ENCODE measurements around the gene NFATC2IP. TPM values are rescaled to one million over a fixed set of nuclear protein-coding genes. Genes with fewer than 3 reads are reported as not detected.
A peak's percentile ranks its signal among the peaks of the same experiment; 100 is the strongest.

Gene NFATC2IP
- total and polyA plus RNA-seq, 2 of the 13 experiments (the other 11 are each of a cell fraction or from before 2014, with no cell fraction given): 32.1 to 48.5 TPM

DNA sequence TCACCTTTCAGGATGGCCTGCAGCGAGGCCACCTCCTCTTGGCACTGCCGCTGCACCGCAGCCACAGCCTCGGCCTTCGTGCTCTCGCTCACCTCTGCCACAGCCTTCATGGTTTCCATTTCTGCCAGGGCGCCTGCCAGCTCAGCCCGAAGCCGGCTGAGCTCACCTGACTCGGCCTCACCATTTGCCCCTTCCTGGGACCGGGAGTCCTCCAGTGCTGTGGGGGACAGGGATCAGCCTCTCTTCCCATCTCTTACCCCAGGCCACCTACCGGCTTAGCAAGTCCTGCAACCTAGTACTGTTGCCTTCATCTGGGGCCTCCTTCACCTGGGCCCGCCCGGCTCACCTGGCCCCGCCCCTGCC is 26.4 kb upstream of the NFATC2IP start (continued):
- TF ChIP-seq, protein P1, sequence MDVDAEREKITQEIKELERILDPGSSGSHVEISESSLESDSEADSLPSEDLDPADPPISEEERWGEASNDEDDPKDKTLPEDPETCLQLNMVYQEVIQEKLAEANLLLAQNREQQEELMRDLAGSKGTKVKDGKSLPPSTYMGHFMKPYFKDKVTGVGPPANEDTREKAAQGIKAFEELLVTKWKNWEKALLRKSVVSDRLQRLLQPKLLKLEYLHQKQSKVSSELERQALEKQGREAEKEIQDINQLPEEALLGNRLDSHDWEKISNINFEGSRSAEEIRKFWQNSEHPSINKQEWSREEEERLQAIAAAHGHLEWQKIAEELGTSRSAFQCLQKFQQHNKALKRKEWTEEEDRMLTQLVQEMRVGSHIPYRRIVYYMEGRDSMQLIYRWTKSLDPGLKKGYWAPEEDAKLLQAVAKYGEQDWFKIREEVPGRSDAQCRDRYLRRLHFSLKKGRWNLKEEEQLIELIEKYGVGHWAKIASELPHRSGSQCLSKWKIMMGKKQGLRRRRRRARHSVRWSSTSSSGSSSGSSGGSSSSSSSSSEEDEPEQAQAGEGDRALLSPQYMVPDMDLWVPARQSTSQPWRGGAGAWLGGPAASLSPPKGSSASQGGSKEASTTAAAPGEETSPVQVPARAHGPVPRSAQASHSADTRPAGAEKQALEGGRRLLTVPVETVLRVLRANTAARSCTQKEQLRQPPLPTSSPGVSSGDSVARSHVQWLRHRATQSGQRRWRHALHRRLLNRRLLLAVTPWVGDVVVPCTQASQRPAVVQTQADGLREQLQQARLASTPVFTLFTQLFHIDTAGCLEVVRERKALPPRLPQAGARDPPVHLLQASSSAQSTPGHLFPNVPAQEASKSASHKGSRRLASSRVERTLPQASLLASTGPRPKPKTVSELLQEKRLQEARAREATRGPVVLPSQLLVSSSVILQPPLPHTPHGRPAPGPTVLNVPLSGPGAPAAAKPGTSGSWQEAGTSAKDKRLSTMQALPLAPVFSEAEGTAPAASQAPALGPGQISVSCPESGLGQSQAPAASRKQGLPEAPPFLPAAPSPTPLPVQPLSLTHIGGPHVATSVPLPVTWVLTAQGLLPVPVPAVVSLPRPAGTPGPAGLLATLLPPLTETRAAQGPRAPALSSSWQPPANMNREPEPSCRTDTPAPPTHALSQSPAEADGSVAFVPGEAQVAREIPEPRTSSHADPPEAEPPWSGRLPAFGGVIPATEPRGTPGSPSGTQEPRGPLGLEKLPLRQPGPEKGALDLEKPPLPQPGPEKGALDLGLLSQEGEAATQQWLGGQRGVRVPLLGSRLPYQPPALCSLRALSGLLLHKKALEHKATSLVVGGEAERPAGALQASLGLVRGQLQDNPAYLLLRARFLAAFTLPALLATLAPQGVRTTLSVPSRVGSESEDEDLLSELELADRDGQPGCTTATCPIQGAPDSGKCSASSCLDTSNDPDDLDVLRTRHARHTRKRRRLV (CRISPR knock-in tag; IDR thresholded peaks at IDR 0.05): peak; percentile 66; the same call in 1 of the 2 replicates
- TF ChIP-seq, protein P2, sequence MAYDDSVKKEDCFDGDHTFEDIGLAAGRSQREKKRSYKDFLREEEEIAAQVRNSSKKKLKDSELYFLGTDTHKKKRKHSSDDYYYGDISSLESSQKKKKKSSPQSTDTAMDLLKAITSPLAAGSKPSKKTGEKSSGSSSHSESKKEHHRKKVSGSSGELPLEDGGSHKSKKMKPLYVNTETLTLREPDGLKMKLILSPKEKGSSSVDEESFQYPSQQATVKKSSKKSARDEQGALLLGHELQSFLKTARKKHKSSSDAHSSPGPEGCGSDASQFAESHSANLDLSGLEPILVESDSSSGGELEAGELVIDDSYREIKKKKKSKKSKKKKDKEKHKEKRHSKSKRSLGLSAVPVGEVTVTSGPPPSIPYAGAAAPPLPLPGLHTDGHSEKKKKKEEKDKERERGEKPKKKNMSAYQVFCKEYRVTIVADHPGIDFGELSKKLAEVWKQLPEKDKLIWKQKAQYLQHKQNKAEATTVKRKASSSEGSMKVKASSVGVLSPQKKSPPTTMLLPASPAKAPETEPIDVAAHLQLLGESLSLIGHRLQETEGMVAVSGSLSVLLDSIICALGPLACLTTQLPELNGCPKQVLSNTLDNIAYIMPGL (CRISPR knock-in tag; IDR thresholded peaks at IDR 0.05; ENCODE audit: borderline replicate concordance in 1 of 2, low read depth in 1 of 2): 0 out of 4 replicates have a peak, but pooled peaks of 1 of the 2 experiments have one; percentile 7
- TF ChIP-seq RCOR2 (CRISPR knock-in tag; IDR thresholded peaks at IDR 0.05) (no peak), ZNF235 (CRISPR knock-in tag; IDR thresholded peaks at IDR 0.05; ENCODE audit: borderline replicate concordance) (peak; percentile 84; the same call in 1 of the 2 replicates), FOXA3 (CRISPR knock-in tag; IDR thresholded peaks at IDR 0.05) (no peak), ZNF776 (CRISPR knock-in tag; IDR thresholded peaks at IDR 0.05) (0 out of 2 replicates have a peak, but pooled peaks have one; percentile 55), ZNF333 (CRISPR knock-in tag; IDR thresholded peaks at IDR 0.05; ENCODE audit: borderline replicate concordance) (peak; percentile 91; the same call in 1 of the 2 replicates), MYNN (CRISPR knock-in tag; IDR thresholded peaks at IDR 0.05; ENCODE audit: low read depth) (0 out of 2 replicates have a peak, but pooled peaks have one; percentile 20), AHR (CRISPR knock-in tag; IDR thresholded peaks at IDR 0.05) (0 out of 2 replicates have a peak, but pooled peaks have one; percentile 21), JUNB (CRISPR knock-in tag; IDR thresholded peaks at IDR 0.05; ENCODE audit: borderline replicate concordance) (no peak), CSRNP1 (CRISPR knock-in tag; IDR thresholded peaks at IDR 0.05) (peak; percentile 37; the same call in 1 of the 2 replicates), RFXAP (CRISPR knock-in tag; IDR thresholded peaks at IDR 0.05; ENCODE audit: borderline replicate concordance) (no peak), ZNF296 (CRISPR knock-in tag; conservative IDR thresholded peaks at IDR 0.05) (no peak), ZNF850 (CRISPR knock-in tag; conservative IDR thresholded peaks at IDR 0.05) (peak; percentile 54; the same call in 1 of the 2 replicates)
- TF ChIP-seq, protein P3, sequence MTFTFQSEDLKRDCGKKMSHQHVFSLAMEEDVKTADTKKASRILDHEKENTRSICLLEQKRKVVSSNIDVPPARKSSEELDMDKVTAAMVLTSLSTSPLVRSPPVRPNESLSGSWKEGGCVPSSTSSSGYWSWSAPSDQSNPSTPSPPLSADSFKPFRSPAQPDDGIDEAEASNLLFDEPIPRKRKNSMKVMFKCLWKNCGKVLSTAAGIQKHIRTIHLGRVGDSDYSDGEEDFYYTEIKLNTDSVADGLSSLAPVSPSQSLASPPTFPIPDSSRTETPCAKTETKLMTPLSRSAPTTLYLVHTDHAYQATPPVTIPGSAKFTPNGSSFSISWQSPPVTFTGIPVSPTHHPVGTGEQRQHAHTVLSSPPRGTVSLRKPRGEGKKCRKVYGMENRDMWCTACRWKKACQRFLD (CRISPR knock-in tag; IDR thresholded peaks at IDR 0.05; ENCODE audit: borderline replicate concordance): 0 out of 2 replicates have a peak, but pooled peaks have one; percentile 1

Measured in HepG2 (cell line).